Mammary epithelial cell (primary cell): Measurements from ENCODE around the gene TCOF1.

Experiments
- EZH2 ChIP-seq: IDR thresholded peaks from 2 replicates; pipeline ENCODE4 v1.6.1; 2012; ENCODE audit warnings: low read length, inconsistent platforms, borderline replicate concordance
- TF ChIP-seq, protein P1 (sequence below), 2 donors: IDR thresholded peaks in 1 of 2; conservative IDR thresholded peaks in 1 of 2; 2 replicates each; pipeline ENCODE4 v1.5.1; 2011 to 2012; ENCODE audit warnings: inconsistent platforms in 2 of 2, low read length in 2 of 2, mild to moderate bottlenecking in 2 of 2, control low read depth in 1 of 2, low read depth in 1 of 2; ENCODE audit not compliant: insufficient read depth in 1 of 2; ENCODE audit errors: extremely low read depth in 1 of 2

DNA sequence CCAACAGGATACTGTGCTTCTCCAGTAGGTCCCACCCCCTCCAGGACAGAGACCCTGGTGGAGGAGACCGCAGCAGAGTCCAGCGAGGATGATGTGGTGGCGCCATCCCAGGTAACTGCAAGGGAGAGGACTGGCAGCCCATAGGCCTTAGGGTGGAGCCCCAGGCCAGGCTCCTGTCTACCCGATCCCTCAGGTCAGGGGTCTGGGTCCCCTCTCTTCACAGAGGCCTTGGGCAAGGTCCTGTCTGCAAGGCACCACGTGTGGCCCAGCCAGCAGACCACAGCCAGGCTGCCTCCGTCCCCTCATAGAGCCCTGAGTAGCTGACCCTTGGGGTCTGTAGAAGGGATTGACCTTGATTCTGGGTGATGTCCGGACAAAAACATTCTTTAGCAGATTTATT lies 35.2 kb downstream of the TCOF1 start:
- TF ChIP-seq, protein P1, sequence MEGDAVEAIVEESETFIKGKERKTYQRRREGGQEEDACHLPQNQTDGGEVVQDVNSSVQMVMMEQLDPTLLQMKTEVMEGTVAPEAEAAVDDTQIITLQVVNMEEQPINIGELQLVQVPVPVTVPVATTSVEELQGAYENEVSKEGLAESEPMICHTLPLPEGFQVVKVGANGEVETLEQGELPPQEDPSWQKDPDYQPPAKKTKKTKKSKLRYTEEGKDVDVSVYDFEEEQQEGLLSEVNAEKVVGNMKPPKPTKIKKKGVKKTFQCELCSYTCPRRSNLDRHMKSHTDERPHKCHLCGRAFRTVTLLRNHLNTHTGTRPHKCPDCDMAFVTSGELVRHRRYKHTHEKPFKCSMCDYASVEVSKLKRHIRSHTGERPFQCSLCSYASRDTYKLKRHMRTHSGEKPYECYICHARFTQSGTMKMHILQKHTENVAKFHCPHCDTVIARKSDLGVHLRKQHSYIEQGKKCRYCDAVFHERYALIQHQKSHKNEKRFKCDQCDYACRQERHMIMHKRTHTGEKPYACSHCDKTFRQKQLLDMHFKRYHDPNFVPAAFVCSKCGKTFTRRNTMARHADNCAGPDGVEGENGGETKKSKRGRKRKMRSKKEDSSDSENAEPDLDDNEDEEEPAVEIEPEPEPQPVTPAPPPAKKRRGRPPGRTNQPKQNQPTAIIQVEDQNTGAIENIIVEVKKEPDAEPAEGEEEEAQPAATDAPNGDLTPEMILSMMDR (conservative IDR thresholded peaks at IDR 0.05 in 1 of 2, IDR thresholded peaks at IDR 0.05 in 1 of 2; ENCODE audit: extremely low read depth in 1 of 2, insufficient read depth in 1 of 2, low read depth in 1 of 2, low read length in 2 of 2): no peak
- no peak for TF ChIP-seq EZH2
